Heart left ventricle (tissue), 13 donors: Measurements from ENCODE around the gene HOATZ.

Experiments
- POLR2A ChIP-seq, 2 donors: fragments of 450-650 bp; IDR thresholded peaks; one replicate each; pipeline ENCODE4 v1.6.1; 2017; ENCODE audit warnings: antibody characterized with exemption in 2 of 2, mild to moderate bottlenecking in 2 of 2, moderate library complexity in 2 of 2
- TF ChIP-seq, protein P1 (sequence below), 12 donors: fragments of 200-600 bp; sonication (generic) in 4 of 12; IDR thresholded peaks; one replicate each; pipeline versions ENCODE4 v1.5.0 to v1.8.0; 2018 to 2022; ENCODE audit warnings: antibody characterized with exemption in 12 of 12, mild to moderate bottlenecking in 5 of 12
- donor health status: ischemic (EF 13 %, LVEDD 7.1; RV severe dilation, severe dysfunction).
- donor health status: DM: no; HTN: yes; CAD: no.
- donor health status: DM: no; HTN: no; CAD: no.
- donor health status: ischemic (EF 25% LVEDD 6.9; RV normal size, moderate dysfunction).
- donor health status: ischemic (EF 25% LVEDD 5.7; RV mildly dilated, moderate dysfunction).
- donor health status: ischemic (EF 35%, LVEDD 5.7; RV mildly dilated, moderate dysfunction).
- donor health status: nonischemic (EF 11% LVEDD 7.7; RV severe dilation, severe dysfunction).
- donor health status: DM: yes; HTN: yes; CAD: no.
- donor health status: PGD.
- donor health status: ischemic (EF 29% LVEDD 5.4; RV normal size, mild dysfunction).
- donor health status: nonischemic (EF 23%, LVEDD 6.1; RV moderate dilation, normal function).

DNA sequence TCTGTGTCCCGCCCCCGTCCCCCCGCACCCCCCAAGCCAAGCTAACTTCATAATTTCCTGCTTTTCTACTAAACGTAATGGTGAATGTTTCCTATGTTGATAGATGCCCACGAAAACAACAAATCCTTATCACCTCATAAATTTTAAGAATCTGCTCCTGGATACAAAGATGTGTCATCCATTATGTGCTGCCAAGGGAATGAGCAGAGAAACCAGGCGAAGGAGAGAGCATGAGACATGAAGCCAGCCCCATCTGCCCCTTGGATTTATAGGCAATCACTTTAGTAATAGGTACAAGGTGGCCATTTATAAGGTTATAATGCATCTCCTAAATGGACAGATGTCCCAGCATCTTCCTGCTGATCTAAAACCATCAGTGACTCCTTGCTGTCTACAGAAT lies 56.2 kb downstream of the HOATZ start:
- TF ChIP-seq, protein P1, sequence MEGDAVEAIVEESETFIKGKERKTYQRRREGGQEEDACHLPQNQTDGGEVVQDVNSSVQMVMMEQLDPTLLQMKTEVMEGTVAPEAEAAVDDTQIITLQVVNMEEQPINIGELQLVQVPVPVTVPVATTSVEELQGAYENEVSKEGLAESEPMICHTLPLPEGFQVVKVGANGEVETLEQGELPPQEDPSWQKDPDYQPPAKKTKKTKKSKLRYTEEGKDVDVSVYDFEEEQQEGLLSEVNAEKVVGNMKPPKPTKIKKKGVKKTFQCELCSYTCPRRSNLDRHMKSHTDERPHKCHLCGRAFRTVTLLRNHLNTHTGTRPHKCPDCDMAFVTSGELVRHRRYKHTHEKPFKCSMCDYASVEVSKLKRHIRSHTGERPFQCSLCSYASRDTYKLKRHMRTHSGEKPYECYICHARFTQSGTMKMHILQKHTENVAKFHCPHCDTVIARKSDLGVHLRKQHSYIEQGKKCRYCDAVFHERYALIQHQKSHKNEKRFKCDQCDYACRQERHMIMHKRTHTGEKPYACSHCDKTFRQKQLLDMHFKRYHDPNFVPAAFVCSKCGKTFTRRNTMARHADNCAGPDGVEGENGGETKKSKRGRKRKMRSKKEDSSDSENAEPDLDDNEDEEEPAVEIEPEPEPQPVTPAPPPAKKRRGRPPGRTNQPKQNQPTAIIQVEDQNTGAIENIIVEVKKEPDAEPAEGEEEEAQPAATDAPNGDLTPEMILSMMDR (IDR thresholded peaks at IDR 0.05) = no peak
- no peak for TF ChIP-seq POLR2A (IDR thresholded peaks at IDR 0.05)
